DND-41 (cell line): Measurements from ENCODE around the gene RABEP1.

Source experiments
- ATAC-seq: fragments of 200-7000 bp; cut with Tn5 transposase; 3 replicates; pipeline ENCODE4 v1.9.1; 2021; ENCODE audit warnings: low read depth; ENCODE audit not compliant: insufficient read depth
- DNase-seq: peaks from one replicate; pipeline ENCODE4 v3.0.0-alpha.2; 2020
- H2AFZ ChIP-seq: 2 replicates; pipeline ENCODE4 v1.6.0; 2012; ENCODE audit warnings: low read depth, low read length
- H3K27ac ChIP-seq: 2 replicates; pipeline ENCODE4 v1.5.1; 2012; ENCODE audit warnings: low read length, inconsistent platforms
- H3K27me3 ChIP-seq: fragments of 200-600 bp; sonication (generic); 2 replicates; pipeline ENCODE4 v1.6.0; 2012; ENCODE audit warnings: low read length, mild to moderate bottlenecking, inconsistent platforms; ENCODE audit not compliant: insufficient read depth, poor library complexity
- H3K36me3 ChIP-seq: 2 replicates; pipeline ENCODE4 v1.5.1; 2012; ENCODE audit warnings: low read length, inconsistent platforms; ENCODE audit not compliant: insufficient read depth
- H3K4me1 ChIP-seq: 2 replicates; pipeline ENCODE4 v1.5.1; 2012; ENCODE audit warnings: mild to moderate bottlenecking, low read length; ENCODE audit not compliant: insufficient read depth
- H3K4me2 ChIP-seq: 2 replicates; pipeline ENCODE4 v1.6.0; 2012; ENCODE audit warnings: mild to moderate bottlenecking, moderate library complexity, low read length, inconsistent platforms; ENCODE audit not compliant: insufficient read depth
- H3K4me3 ChIP-seq, 2 experiments: fragments of 200-600 bp in 1 of 2; shearing (Covaris generic) in 1 of 2; 2 replicates each; pipeline ENCODE4 v1.5.1; 2012 to 2016; ENCODE audit warnings: inconsistent platforms in 2 of 2, low read length in 2 of 2, mild to moderate bottlenecking in 2 of 2, low read depth in 1 of 2, moderate library complexity in 1 of 2
- H3K79me2 ChIP-seq: 2 replicates; pipeline ENCODE4 v1.6.0; 2012; ENCODE audit warnings: low read length, inconsistent platforms; ENCODE audit not compliant: insufficient read depth
- H3K9ac ChIP-seq: 2 replicates; pipeline ENCODE4 v1.6.0; 2012; ENCODE audit warnings: low read depth, mild to moderate bottlenecking, inconsistent platforms, low read length, moderate library complexity
- H3K9me3 ChIP-seq: 2 replicates; pipeline ENCODE4 v1.5.1; 2012; ENCODE audit warnings: low read length, moderate library complexity, mild to moderate bottlenecking, inconsistent platforms; ENCODE audit not compliant: insufficient read depth, severe bottlenecking
- H4K20me1 ChIP-seq: 2 replicates; pipeline ENCODE4 v1.6.0; 2012; ENCODE audit warnings: low read length; ENCODE audit not compliant: insufficient read depth
- EZH2 ChIP-seq: IDR thresholded peaks from 3 replicates; pipeline ENCODE4 v1.6.1; 2012; ENCODE audit warnings: borderline replicate concordance, low read depth, mild to moderate bottlenecking, moderate library complexity, low read length, inconsistent platforms; ENCODE audit not compliant: severe bottlenecking
- TF ChIP-seq, protein P1 (sequence below): IDR thresholded peaks from 2 replicates; pipeline ENCODE4 v1.5.1; 2012; ENCODE audit warnings: borderline replicate concordance, low read length, moderate library complexity, mild to moderate bottlenecking; ENCODE audit not compliant: poor library complexity, severe bottlenecking; ENCODE audit errors: extremely low read depth

RABEP1 gene

DNA sequence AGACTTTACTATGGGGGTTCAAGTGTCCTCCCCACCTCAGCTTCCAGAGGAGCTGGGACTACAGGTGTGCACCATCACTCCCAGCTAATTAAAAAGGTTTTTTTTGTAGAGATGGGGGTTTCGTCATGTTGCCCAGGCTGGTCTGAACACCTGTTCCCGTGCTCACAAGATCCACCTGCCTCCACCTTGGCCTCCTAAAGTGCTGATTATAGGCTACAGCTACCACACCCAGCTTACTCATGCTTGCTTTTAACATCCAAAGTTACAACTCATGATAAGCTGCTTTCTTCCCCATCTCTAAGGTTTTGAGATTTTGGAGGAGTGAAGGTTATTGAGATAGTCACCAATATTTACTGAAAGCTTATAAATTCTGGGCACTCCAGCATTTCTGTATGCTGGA lies 134.8 kb downstream of the RABEP1 start:
- Histone ChIP-seq H3K36me3 (peaks cover 64% of the 10 kb centered on the region), H3K9me3 (no peaks in the 10 kb centered on the region), H2AFZ (no peak overlapping the region), H4K20me1 (peaks cover 15% of the 10 kb centered on the region), H3K4me3 (no peak overlapping the region), H3K79me2 (peaks cover 77% of the 10 kb centered on the region), H3K4me2 (peak overlapping the region; percentile 82; the same call in 1 of the 2 replicates), H3K4me1 (peaks cover 47% of the 10 kb centered on the region), H3K9ac (no peak overlapping the region), H3K27me3 (no peaks in the 10 kb centered on the region), H3K27ac (no peak overlapping the region)
- ATAC-seq (no peak), DNase-seq (no peak)
- no peak for TF ChIP-seq EZH2
- TF ChIP-seq, protein P1, sequence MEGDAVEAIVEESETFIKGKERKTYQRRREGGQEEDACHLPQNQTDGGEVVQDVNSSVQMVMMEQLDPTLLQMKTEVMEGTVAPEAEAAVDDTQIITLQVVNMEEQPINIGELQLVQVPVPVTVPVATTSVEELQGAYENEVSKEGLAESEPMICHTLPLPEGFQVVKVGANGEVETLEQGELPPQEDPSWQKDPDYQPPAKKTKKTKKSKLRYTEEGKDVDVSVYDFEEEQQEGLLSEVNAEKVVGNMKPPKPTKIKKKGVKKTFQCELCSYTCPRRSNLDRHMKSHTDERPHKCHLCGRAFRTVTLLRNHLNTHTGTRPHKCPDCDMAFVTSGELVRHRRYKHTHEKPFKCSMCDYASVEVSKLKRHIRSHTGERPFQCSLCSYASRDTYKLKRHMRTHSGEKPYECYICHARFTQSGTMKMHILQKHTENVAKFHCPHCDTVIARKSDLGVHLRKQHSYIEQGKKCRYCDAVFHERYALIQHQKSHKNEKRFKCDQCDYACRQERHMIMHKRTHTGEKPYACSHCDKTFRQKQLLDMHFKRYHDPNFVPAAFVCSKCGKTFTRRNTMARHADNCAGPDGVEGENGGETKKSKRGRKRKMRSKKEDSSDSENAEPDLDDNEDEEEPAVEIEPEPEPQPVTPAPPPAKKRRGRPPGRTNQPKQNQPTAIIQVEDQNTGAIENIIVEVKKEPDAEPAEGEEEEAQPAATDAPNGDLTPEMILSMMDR, result no peak

DNA sequence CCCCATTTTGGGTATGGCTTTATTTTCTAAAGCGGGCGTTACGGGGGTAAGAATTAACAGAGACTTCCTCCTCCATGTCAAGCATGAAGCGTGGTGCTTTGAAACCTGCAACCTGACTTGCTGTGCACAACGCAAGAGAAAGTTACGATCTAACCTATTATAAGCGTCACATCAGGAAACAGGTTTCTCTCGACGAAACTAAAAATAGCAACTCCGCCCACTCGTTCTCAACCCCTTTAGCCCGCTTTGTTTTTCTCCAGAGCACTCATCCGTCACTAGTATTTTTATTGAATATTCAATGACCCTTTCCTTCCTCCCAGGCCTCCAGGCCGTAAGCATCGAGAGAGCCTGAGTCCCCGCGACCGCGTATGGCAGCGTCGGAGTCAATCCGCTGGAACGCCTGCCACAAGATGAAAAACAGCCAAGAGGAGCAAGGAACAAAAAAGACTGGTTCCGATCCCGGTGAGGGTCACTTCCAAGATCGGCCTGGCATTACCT lies 136.8 kb downstream of the RABEP1 start:
- Histone ChIP-seq H3K4me3 (peak overlapping the region; percentile 81 to 99), H3K79me2 (peaks cover 80% of the 10 kb centered on the region), H3K36me3 (peaks cover 63% of the 10 kb centered on the region), H3K9ac (peak overlapping the region; percentile 74), H3K27me3 (no peaks in the 10 kb centered on the region), H3K4me1 (peaks cover 55% of the 10 kb centered on the region), H3K27ac (peak overlapping the region; percentile 88), H4K20me1 (peaks cover 6% of the 10 kb centered on the region; the same call in 1 of the 2 replicates), H3K4me2 (peak overlapping the region; percentile 82), H3K9me3 (no peaks in the 10 kb centered on the region), H2AFZ (peak overlapping the region; percentile 96)
- TF ChIP-seq EZH2, result no peak
- TF ChIP-seq, protein P1, result no peak
- ATAC-seq, result no peak
- peak; percentile 42 for DNase-seq

DNA sequence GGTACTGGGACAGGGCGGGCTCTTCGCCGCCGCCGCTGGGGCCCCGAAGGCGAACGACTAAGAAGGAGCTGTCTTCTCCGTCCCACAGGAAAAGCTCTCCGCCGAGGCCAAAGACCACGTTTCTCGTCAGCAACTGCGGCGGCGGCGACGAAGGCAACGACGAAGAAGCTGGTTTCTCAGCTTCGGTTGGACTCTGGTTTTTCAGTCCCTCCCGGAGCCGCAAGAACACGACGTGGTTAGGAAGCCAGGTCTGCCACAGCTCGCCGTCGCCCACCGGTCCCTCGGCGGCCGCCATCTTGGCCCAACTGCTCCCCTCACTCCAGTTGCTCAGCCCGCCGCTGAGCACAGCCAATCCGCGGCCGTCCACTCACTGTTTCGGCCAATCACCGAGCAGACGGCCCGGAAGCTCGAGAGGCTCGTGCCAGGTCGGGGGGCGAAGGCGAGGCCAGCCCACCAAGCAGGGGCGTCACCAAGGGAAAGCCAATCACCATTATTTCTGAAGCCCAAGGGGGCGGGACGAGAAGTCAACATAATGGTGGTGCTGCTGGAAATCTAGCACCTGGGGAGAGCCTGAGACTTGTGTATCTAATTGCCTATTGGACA lies 137.4 kb downstream of the RABEP1 start, which contains the start of gene NUP88:
TSS of gene NUP88 (minus strand) at position 307 of the 603 bp plus-strand sequence. CDS start at position 295, 12 bp downstream.
- no peaks in the 10 kb centered on the region for H3K9me3 ChIP-seq
- H3K4me3 ChIP-seq, result peak within 1 kb of the TSS; percentile 81 to 99
- TF ChIP-seq EZH2, result no peak
- TF ChIP-seq, protein P1, result no peak
- H2AFZ ChIP-seq, result peak within 1 kb of the TSS; percentile 96
- H3K9ac ChIP-seq, result peak within 1 kb of the TSS; percentile 74
- peaks cover 63% of the 10 kb centered on the region for H3K36me3 ChIP-seq
- peak within 1 kb of the TSS; percentile 88 for H3K27ac ChIP-seq
- H3K4me2 ChIP-seq, result peak within 1 kb of the TSS; percentile 82
- H3K27me3 ChIP-seq, result no peaks in the 10 kb centered on the region
- DNase-seq, result peak; percentile 98
- ATAC-seq, result peak; percentile 94
- H3K4me1 ChIP-seq, result peaks cover 55% of the 10 kb centered on the region
- peaks cover 6% of the 10 kb centered on the region; the same call in 1 of the 2 replicates for H4K20me1 ChIP-seq
- peaks cover 83% of the 10 kb centered on the region for H3K79me2 ChIP-seq
